Right lobe of liver (tissue), 6 donors: ENCODE measurements around the gene ATAD2B. TPM values are rescaled to one million over a fixed set of nuclear protein-coding genes. Genes with fewer than 3 reads are reported as not detected.

Experiments
- ATAC-seq, 4 donors: fragments of 200-7000 bp; cut with Tn5 transposase; one replicate each; pipeline ENCODE4 v1.9.1; 2020; ENCODE audit warnings: mild to moderate bottlenecking in 4 of 4, moderate library complexity in 4 of 4
- DNase-seq, 3 donors: peaks; one replicate each; pipeline ENCODE4 v3.0.0-alpha.2; 2020
- H3K27ac ChIP-seq, 3 donors: fragments of 200-600 bp; one replicate each; pipeline ENCODE4 v1.8.0; 2022
- H3K27me3 ChIP-seq, 2 donors: fragments of 200-600 bp; one replicate each; pipeline ENCODE4 v1.8.0; 2022
- H3K36me3 ChIP-seq, 4 donors: fragments of 200-600 bp; sonication (generic) in 1 of 4; one replicate each; pipeline versions ENCODE4 v1.5.1 to v1.8.0; 2017 to 2022; ENCODE audit warnings: control low read depth in 1 of 4
- H3K4me1 ChIP-seq, 4 donors: fragments of 200-600 bp; sonication (generic) in 1 of 4; one replicate each; pipeline versions ENCODE4 v1.5.1 to v1.8.0; 2017 to 2022; ENCODE audit warnings: control low read depth in 1 of 4
- H3K4me3 ChIP-seq, 3 donors: fragments of 200-600 bp; one replicate each; pipeline ENCODE4 v1.8.0; 2022
- H3K9me3 ChIP-seq, 4 donors: fragments of 200-600 bp; sonication (generic) in 1 of 4; one replicate each; pipeline versions ENCODE4 v1.5.1 to v1.8.0; 2017 to 2022; ENCODE audit warnings: control low read depth in 1 of 4
- CTCF ChIP-seq, 4 donors: fragments of 200-600 bp in 3 of 4; fragments of 450-650 bp in 1 of 4; IDR thresholded peaks; one replicate each; pipeline versions ENCODE4 v1.5.1 to v1.8.0; 2016 to 2022; ENCODE audit warnings: antibody characterized with exemption in 4 of 4, mild to moderate bottlenecking in 2 of 4
- POLR2A ChIP-seq: fragments of 450-650 bp; IDR thresholded peaks from one replicate; pipeline ENCODE4 v1.6.1; 2017; ENCODE audit warnings: antibody characterized with exemption, mild to moderate bottlenecking
- WGBS: methylation state at CpG from one replicate; pipeline ENCODE4 v1.1.6; 2018; ENCODE audit warnings: low coverage, low lambda C conversion rate; ENCODE audit not compliant: insufficient coverage; ENCODE audit errors: missing lambda C conversion rate; 5-methylcytosine and 5-hydroxymethylcytosine counted together
- intact Hi-C, 2 donors: fragments of 100-400 bp; cut with DNase I; formaldehyde crosslinking; loops; one replicate each; pipeline versions ENCODE4 v1.11.2 to v1.14.1; 2022
- total RNA-seq, 6 experiments: library from RNA; depleted of rRNA in 2 of 6; stranded (reverse); fragments of >200 nt in 2 of 6; fragmentation: NEBNext Ultra II Directional in 3 of 6; extraction: Animal tissue kit (Norgen Biotek cat#: 25700) in 3 of 6; gene quantifications; one replicate each; pipeline versions ENCODE4 v1.1.0 to v1.2.4, GENCODE V29; 2016 to 2023
- donor health status: DM: no; HTN: yes; CAD: no.
- donor health status: DM: no; HTN: no; CAD: no.
- donor health status: DM: no; HTN: no; CAD: no.
- donor health status: DM: no; HTN: yes; CAD: no.
- donor health status: DM: no; HTN: yes; CAD: no.

The ATAD2B gene
- total RNA-seq, 6 experiments from 2014 or later, result 7.5 to 12.1 (median 8.8) TPM

- ATAC-seq (no peak), DNase-seq (no peak)
- TF ChIP-seq CTCF (IDR thresholded peaks at IDR 0.05) (no peak), POLR2A (no peak)
- Histone ChIP-seq H3K27ac (no peak overlapping the region), H3K4me3 (no peak overlapping the region), H3K36me3 (peaks cover 0 to 5% (median under 1%) of the 10 kb centered on the region in 4 donors), H3K9me3 (peaks cover 0 to 2% (median 0%) of the 10 kb centered on the region in 4 donors), H3K4me1 (no peaks in the 10 kb centered on the region), H3K27me3 (no peaks in the 10 kb centered on the region)
- intact Hi-C loops, result no loop called here
- 91% methylated on average over 6 of the region's 7 CpGs for WGBS
Observed at GRCh38 chr2:23756593-23757292, 170.2 kb downstream of the ATAD2B start.

GRCh38 chr2:23754970-23755369 lies 172.0 kb downstream of the ATAD2B start:
- TF ChIP-seq CTCF (IDR thresholded peaks at IDR 0.05) (no peak), POLR2A (no peak)
- Histone ChIP-seq H3K27me3 (no peaks in the 10 kb centered on the region), H3K4me1 (no peaks in the 10 kb centered on the region), H3K4me3 (no peak overlapping the region), H3K9me3 (peaks cover 0 to 2% (median 0%) of the 10 kb centered on the region in 4 donors), H3K36me3 (no peaks in the 10 kb centered on the region), H3K27ac (no peak overlapping the region)
- intact Hi-C loops, result no loop called here
- DNase-seq (no peak), ATAC-seq (no peak)

GRCh38 chr2:23753291-23754010 lies 173.5 kb downstream of the ATAD2B start:
- ATAC-seq (no peak), DNase-seq (no peak)
- no peak for TF ChIP-seq POLR2A
- no peak for TF ChIP-seq CTCF (IDR thresholded peaks at IDR 0.05)
- intact Hi-C loops, result no loop called here
- H3K27me3 ChIP-seq, result no peaks in the 10 kb centered on the region
- no peak overlapping the region for H3K27ac ChIP-seq
- H3K4me1 ChIP-seq, result no peaks in the 10 kb centered on the region
- no peak overlapping the region for H3K4me3 ChIP-seq
- H3K9me3 ChIP-seq, result no peaks in the 10 kb centered on the region
- 87% methylated on average over 4 of the region's 4 CpGs for WGBS
- H3K36me3 ChIP-seq, result no peaks in the 10 kb centered on the region

- WGBS, result 100% methylated on average over 2 of the region's 2 CpGs
- intact Hi-C loops, result no loop called here
- no peak for ATAC-seq
- Histone ChIP-seq H3K4me1 (no peaks in the 10 kb centered on the region), H3K27ac (no peak overlapping the region), H3K36me3 (no peaks in the 10 kb centered on the region), H3K4me3 (no peak overlapping the region), H3K27me3 (no peaks in the 10 kb centered on the region), H3K9me3 (no peaks in the 10 kb centered on the region)
- TF ChIP-seq POLR2A (no peak), CTCF (IDR thresholded peaks at IDR 0.05) (no peak)
- DNase-seq, result no peak
Observed at GRCh38 chr2:23751747-23752265, 175.1 kb downstream of the ATAD2B start.
